ENCODE measurements around the gene PIPOX.

PIPOX gene

GRCh38 chr17:29103341-29103740 lies 60.4 kb downstream of the PIPOX start:
- no peak for DNase-seq

Data from CD4-positive, alpha-beta T cell treated with Interleukin-17A for 4 hours (primary cell).